HG03066 (cell line): Measurements from ENCODE around the gene CCT2.

ENCODE experiments used
- ATAC-seq: cut with Tn5 transposase; IDR thresholded peaks from one replicate; pipeline ENCODE4 v1.9.1; 2021; ENCODE audit warnings: low read depth; ENCODE audit not compliant: unreplicated experiment

The CCT2 gene

DNA sequence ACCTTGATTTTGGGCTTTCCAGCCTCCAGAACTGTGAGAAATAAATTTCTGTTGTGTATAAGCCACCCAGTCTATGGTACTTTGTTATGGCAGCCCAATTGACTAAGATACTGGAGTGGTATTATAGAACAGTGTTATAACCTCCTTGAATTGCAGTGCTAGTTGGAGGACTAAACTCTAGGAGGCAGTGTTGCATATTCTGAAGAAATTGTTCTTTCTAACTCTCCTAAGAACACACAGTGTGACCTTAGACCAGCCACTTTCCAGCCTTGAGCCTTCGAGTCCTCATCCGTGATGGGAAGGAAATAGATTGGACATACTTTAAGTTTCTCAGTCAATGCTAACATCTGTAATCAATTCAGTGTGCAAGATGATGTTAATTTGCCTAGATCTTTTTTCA is 47.8 kb downstream of the CCT2 start:
- no peak for ATAC-seq

DNA sequence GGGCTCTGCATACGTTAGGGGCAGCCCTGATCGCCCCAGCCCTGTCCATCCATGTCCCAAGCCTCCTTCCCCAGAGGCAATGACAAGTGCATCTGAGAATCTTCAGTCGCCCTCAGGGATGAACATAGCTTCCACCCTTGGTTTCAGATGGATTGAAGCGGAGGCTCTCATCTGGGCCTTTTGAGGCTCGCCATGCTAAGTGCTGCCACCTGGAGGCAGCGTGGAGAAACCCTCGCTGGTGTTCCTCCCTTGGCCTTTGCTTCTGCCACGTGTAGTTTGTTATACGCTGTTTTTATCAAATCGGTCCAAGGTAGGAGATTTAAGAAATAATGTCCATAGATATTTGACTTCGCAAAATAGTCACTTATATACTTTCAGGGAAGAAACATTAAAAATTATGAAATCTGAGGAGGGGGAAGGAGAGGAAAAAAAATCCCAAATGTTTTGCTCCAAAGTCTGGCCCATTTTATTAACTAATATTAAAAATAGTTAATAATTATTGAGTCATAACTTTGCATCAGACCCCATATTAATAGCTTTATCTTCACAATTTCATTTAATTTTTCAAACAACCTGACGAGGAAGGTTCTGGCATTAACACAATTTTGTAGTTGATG is 54.2 kb downstream of the CCT2 start:
- peak; percentile 74 for ATAC-seq

GRCh38 chr12:69641546-69641945 is 56.3 kb downstream of the CCT2 start:
- ATAC-seq = no peak

DNA sequence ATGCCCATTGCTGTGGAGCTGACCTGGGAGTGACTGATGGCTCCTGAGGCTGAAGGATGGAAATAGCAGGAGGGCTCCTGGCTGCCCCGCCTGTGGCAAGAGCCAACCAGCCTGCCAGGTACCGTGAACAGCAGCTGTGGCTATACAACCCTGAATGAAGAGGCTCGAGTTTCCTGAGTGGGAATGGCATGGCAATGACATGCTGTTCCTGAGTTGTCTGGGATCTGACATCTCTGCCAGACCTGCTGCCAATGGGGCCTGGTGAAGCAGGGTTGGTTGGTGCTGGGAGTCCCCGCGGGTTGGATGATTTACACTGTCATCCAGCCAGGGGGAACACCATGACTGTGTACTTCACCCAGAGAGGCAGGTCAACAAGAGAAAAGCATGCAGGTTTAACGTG is 57.3 kb downstream of the CCT2 start:
- ATAC-seq = no peak

GRCh38 chr12:69644511-69644910 is 59.3 kb downstream of the CCT2 start:
- ATAC-seq = no peak

GRCh38 chr12:69645031-69645430 is 59.8 kb downstream of the CCT2 start:
- no peak for ATAC-seq

DNA sequence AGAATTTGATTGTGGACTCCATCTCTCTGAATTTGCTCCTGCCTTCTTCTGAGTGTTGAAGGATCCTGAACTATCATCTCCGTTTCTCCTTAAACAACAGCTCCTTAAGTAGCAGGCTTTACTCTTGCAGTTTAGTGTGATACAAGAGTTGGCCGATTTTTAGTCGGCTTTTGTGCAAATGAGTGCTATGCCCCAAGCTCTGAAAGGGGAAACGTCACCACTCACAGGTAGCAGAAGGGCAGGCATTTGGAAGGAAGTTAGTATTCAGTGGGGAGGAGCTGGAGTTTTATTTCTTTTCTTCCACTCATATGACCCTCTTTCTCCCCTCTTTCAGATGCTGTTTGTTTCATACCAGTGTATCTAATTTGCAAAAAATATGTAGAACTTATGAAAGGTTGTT is 61.9 kb downstream of the CCT2 start:
- no peak for ATAC-seq

GRCh38 chr12:69648476-69648875 is 63.2 kb downstream of the CCT2 start:
- no peak for ATAC-seq

- no peak for ATAC-seq
These were observed 64.3 kb downstream of the CCT2 start for GRCh38 chr12:69649529-69649928.
